Measurements from ENCODE around the gene SCGB2B2.

The SCGB2B2 gene, protein sequence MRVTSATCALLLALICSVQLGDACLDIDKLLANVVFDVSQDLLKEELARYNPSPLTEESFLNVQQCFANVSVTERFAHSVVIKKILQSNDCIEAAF

DNA sequence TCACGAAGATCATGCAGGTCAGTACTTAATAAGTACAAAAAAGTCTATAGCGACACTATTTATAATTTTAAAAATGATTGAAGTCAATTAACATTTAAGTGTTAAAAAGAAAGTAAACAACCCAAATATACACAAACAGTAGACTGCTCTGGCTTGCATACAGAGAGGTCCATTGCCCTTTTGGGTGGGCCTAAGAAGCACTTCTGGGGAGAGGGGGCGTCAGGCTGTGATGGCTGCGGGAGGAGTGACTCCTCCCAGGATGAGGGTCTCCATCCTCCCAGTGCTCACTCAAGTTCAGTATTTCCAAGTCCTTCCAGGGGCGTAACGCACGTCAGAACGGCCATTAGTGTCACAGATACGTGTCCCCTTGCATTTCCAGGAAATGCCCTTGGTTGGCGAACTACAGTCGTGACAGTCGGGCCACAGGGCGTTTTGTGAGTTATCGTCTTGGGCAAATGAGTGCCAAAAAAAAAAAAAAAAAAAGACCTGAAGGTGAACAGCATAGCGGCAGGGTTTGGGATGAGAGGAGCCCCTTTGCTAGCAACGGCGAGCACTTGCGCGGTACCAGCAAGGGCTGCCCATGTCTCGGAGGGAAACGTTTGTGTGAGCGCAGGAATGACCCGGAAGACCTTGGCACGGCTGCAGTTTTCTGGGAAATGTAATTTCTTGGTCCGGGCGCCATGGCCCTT, at the start of gene SCGB2B2:
SCGB2B2 (minus strand) TSS at position 463 of the 689 bp plus-strand sequence. CDS start 82,596 bp downstream, outside the sequence.
- DNase-seq (ENCODE audit: extremely low read depth, low read depth): no peak
- no peak for TF ChIP-seq CTCF (IDR thresholded peaks at IDR 0.05; ENCODE audit: low read depth, low read length)

- TF ChIP-seq CTCF (IDR thresholded peaks at IDR 0.05; ENCODE audit: low read depth, low read length): no peak
- no peak for DNase-seq (ENCODE audit: extremely low read depth, low read depth)
These were observed 48.4 kb upstream of the SCGB2B2 start for GRCh38 chr19:34725400-34725799.

GRCh38 chr19:34722353-34722752, 45.4 kb upstream of the SCGB2B2 start:
- no peak for DNase-seq (ENCODE audit: extremely low read depth, low read depth)
- no peak for TF ChIP-seq CTCF (IDR thresholded peaks at IDR 0.05; ENCODE audit: low read depth, low read length)

DNA sequence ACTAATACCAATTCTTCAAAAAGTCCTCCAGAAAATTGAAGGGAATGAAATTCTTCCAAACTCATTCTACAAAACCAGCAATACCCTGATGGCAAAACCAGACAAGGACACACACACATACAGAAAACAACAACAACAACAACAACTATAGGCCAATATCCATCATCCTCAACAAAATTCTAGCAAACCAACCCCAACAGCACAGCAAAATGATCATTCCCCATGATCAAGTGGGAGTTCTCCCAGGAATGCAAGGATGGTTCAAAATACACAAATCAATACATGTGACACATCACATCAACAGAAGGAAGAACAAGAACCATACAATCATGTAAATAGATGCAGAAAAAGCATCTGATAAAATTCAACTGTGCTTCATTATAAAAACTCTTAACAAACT, 38.4 kb upstream of the SCGB2B2 start:
- no peak for DNase-seq (ENCODE audit: extremely low read depth, low read depth)
- TF ChIP-seq CTCF (IDR thresholded peaks at IDR 0.05; ENCODE audit: low read depth, low read length): no peak

GRCh38 chr19:34713262-34713637, 36.3 kb upstream of the SCGB2B2 start:
- TF ChIP-seq CTCF (IDR thresholded peaks at IDR 0.05; ENCODE audit: low read depth, low read length): no peak
- DNase-seq (ENCODE audit: extremely low read depth, low read depth): no peak

DNA sequence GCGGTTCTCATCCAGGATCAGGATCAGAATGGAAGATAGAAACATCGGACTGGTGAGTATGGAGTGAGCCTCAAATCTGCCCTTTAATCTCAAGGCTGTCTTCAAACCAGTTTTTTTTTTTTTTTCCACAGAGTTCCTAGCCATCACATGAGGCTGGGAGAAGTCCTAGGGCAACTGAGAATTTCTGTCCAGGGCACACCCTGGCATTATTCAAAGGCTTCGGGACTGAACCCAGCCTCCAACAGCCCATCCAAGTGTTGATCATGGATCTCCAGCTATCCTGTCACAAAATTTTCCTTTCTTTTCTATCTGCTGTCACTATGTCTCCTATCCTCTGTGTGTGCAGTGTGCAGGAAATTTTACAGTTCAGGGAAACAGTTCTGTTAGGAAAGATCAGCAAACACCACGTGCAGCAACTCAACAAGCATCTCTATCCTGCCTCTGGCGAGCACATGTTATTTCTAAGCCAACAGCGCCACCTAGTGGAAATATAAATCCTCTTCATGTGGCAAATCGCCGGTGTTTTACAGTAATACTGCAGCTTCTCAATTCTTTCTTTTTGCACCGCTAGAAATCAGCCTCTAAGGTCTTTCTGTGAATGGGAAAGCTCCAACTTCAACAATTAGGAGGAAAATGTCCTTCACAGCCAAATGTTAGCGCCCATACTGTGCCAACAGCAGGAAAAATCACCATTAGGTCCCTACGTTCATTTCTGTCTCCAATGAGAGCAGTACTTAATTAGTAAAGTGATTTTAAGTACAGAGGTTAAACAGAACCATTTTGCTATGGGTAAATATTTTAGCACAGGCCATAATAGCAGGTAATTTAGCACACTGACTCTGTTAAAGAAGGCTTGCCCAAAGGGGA, 35.7 kb upstream of the SCGB2B2 start:
- peak; percentile 46 for TF ChIP-seq CTCF (IDR thresholded peaks at IDR 0.05; ENCODE audit: low read depth, low read length)
- peak; percentile 49 for DNase-seq (ENCODE audit: extremely low read depth, low read depth)

- TF ChIP-seq CTCF (IDR thresholded peaks at IDR 0.05; ENCODE audit: low read depth, low read length): no peak
- no peak for DNase-seq (ENCODE audit: extremely low read depth, low read depth)
These were observed 34.9 kb upstream of the SCGB2B2 start for GRCh38 chr19:34711890-34712289.
